Measurements from ENCODE around the gene OLFML2A.

Gene OLFML2A

GRCh38 chr9:124860582-124861341 is 83.8 kb downstream of the OLFML2A start:
- in situ Hi-C loops (cut with MboI; ENCODE audit: low pct_unique_long_range_greater_than_20kb, low sequenced_read_pairs, unreplicated experiment), result no loop called here
- TF ChIP-seq CTCF (IDR thresholded peaks at IDR 0.05; ENCODE audit: extremely low read depth, insufficient read depth, missing control alignments), result no peak
- DNase-seq (ENCODE audit: low spot score), result no peak

- DNase-seq (ENCODE audit: low spot score), result peak; percentile 99
- in situ Hi-C loops (cut with MboI; ENCODE audit: low pct_unique_long_range_greater_than_20kb, low sequenced_read_pairs, unreplicated experiment), result no loop called here
- peak; percentile 26 for TF ChIP-seq CTCF (IDR thresholded peaks at IDR 0.05; ENCODE audit: extremely low read depth, insufficient read depth, missing control alignments)
Measured at GRCh38 chr9:124861342-124862229, 84.7 kb downstream of the OLFML2A start, which contains the start of the genes ARPC5L and RPL35. Gene ARPC5L, plus strand, starts transcription at chr9:124862130. Its CDS starts 7,161 bp downstream, at chr9:124869291. Gene RPL35, minus strand, starts transcription at chr9:124861957. Its CDS starts 45 bp downstream, at chr9:124861912.

GRCh38 chr9:124863371-124863871 is 86.5 kb downstream of the OLFML2A start:
- in situ Hi-C loops (cut with MboI; ENCODE audit: low pct_unique_long_range_greater_than_20kb, low sequenced_read_pairs, unreplicated experiment), result no loop called here
- no peak for DNase-seq (ENCODE audit: low spot score)
- TF ChIP-seq CTCF (IDR thresholded peaks at IDR 0.05; ENCODE audit: extremely low read depth, insufficient read depth, missing control alignments), result no peak

Measured in GM13977 (cell line).